Measurements from ENCODE around the gene TMEM95. TPM values are rescaled to one million over a fixed set of nuclear protein-coding genes. Genes with fewer than 3 reads are reported as not detected.
A peak's percentile ranks its signal among the peaks of the same experiment; 100 is the strongest.

The TMEM95 gene
- total and polyA plus RNA-seq, 2 of the 8 experiments (the other 6 are each of a cell fraction or from before 2014, with no cell fraction given): not detected

- Histone ChIP-seq H3K79me2 (ENCODE audit: control insufficient read depth in 1 of 2, insufficient read depth in 2 of 2, low read length in 2 of 2) (peaks cover 0 to 12% of the 10 kb centered on the region in 2 experiments; a peak in 2 of 4 replicates), H3K9me3 (ENCODE audit: insufficient read depth in 2 of 2, low read depth in 1 of 2, low read length in 1 of 2) (no peaks in the 10 kb centered on the region), H3K9ac (replicated peaks in 1 of 4; ENCODE audit: extremely low read depth in 1 of 4, low read depth in 3 of 4, low read length in 3 of 4) (peak overlapping the region in 1 of 4 experiments; percentile 36; a peak in 2 of 7 replicates), H3K4me3 (ENCODE audit: extremely low read depth in 1 of 4, insufficient read depth in 2 of 4, low read depth in 3 of 4, low read length in 4 of 4) (no peak overlapping the region), H2AFZ (ENCODE audit: low read length) (no peak overlapping the region), H4K91ac (replicated peaks; ENCODE audit: insufficient read length, low read length) (peak overlapping the region; percentile 57), H3K4me2 (ENCODE audit: insufficient read depth in 1 of 2, low read depth in 2 of 2, low read length in 2 of 2) (no peak overlapping the region), H3K4me1 (replicated peaks in 1 of 4; ENCODE audit: control insufficient read depth in 3 of 4, insufficient read depth in 4 of 4, low read length in 3 of 4) (peaks cover 3 to 27% (median 16%) of the 10 kb centered on the region in 4 experiments), H3K18ac (ENCODE audit: extremely low read depth, low read length) (no peak overlapping the region), H3K36me3 (ENCODE audit: control insufficient read depth in 2 of 4, insufficient read depth in 4 of 4, low read length in 3 of 4) (no peaks in the 10 kb centered on the region), H3K23ac (ENCODE audit: insufficient read length) (no peak overlapping the region), H2BK5ac (ENCODE audit: low read depth, low read length) (no peak overlapping the region; the same call in 1 of the 2 replicates), H3K23me2 (ENCODE audit: low read depth, low read length) (peaks cover 8% of the 10 kb centered on the region), H3K56ac (replicated peaks; ENCODE audit: insufficient read length, low read depth, low read length) (no peak overlapping the region), H3K14ac (ENCODE audit: insufficient read length) (no peak overlapping the region), H2AK5ac (ENCODE audit: low read depth, low read length) (no peak overlapping the region), H2BK120ac (replicated peaks; ENCODE audit: low read depth, low read length) (no peak overlapping the region), H2BK20ac (ENCODE audit: low read length) (no peak overlapping the region), H3K4ac (replicated peaks; ENCODE audit: insufficient read length, low read depth, low read length) (no peak overlapping the region), H3K27me3 (replicated peaks in 1 of 4; ENCODE audit: control insufficient read depth in 3 of 4, extremely low read depth in 1 of 4, insufficient read depth in 3 of 4, low read length in 3 of 4) (no peaks in the 10 kb centered on the region), H2BK12ac (ENCODE audit: low read depth, low read length) (peak overlapping the region; percentile 71; the same call in 1 of the 2 replicates), H4K20me1 (replicated peaks in 1 of 2; ENCODE audit: control insufficient read depth in 1 of 2, insufficient read depth in 2 of 2, low read length in 2 of 2) (no peaks in the 10 kb centered on the region), H2BK15ac (ENCODE audit: low read length) (no peak overlapping the region), H4K5ac (ENCODE audit: insufficient read length, low read depth, low read length) (no peak overlapping the region), H4K8ac (ENCODE audit: extremely low read depth, insufficient read depth, low read length) (no peak overlapping the region), H3K79me1 (ENCODE audit: low read depth, low read length) (no peaks in the 10 kb centered on the region; the same call in 1 of the 2 replicates), H3K27ac (ENCODE audit: low read depth, low read length) (no peak overlapping the region)
- 73% methylated on average over 7 of the region's 7 CpGs; no CpG with 5 or more reads in 1 of the 2 experiments for WGBS, 2 experiments (ENCODE audit: extremely low coverage in 1 of 2, insufficient coverage in 1 of 2, insufficient read length in 1 of 2, insufficient replicate concordance in 2 of 2, low coverage in 1 of 2, low lambda C conversion rate in 2 of 2, missing lambda C conversion rate in 1 of 2)
- ChIA-PET POLR2A (ENCODE audit: partially characterized antibody) (interaction anchor here (1.2 to 13.4 kb wide), 4 partner anchors 15 to 257 kb away, joined by 3 to 223 read pairs (median 4); partner anchors contain the start of gene GPS2), CTCF (ENCODE audit: partially characterized antibody) (interaction anchor here (0.8 to 9.3 kb wide), 3 partner anchors 13 to 200 kb away, joined by 3 to 167 read pairs (median 82); no protein-coding TSS in a partner anchor)
- TF ChIP-seq EZH2 (IDR thresholded peaks at IDR 0.05; ENCODE audit: low read depth, low read length, severe bottlenecking) (no peak), NRF1 (IDR thresholded peaks at IDR 0.05; ENCODE audit: low read depth, low read length) (no peak), SP1 (IDR thresholded peaks at IDR 0.05; ENCODE audit: low read depth, low read length) (no peak), TBP (IDR thresholded peaks at IDR 0.05; ENCODE audit: low read depth, low read length) (no peak), KDM4A (IDR thresholded peaks at IDR 0.05; ENCODE audit: low read depth, low read length, severe bottlenecking) (no peak), JUND (IDR thresholded peaks at IDR 0.05; ENCODE audit: low read length) (no peak), EGR1 (IDR thresholded peaks at IDR 0.05; ENCODE audit: borderline replicate concordance, low read depth, low read length) (no peak), CEBPB (IDR thresholded peaks at IDR 0.05; ENCODE audit: low read depth, low read length) (no peak), BACH1 (IDR thresholded peaks at IDR 0.05; ENCODE audit: low read length) (no peak), POLR2AphosphoS5 (IDR thresholded peaks at IDR 0.05; ENCODE audit: low read depth, low read length) (no peak), TCF12 (IDR thresholded peaks at IDR 0.05; ENCODE audit: low read depth, low read length) (no peak)
- DNase-seq (ENCODE audit: low read depth in 1 of 2, low spot score in 2 of 2) (no peak), FAIRE-seq (no peak)
Measured at GRCh38 chr17:7332111-7332510, 22.8 kb upstream of the TMEM95 start.

All from H1 (cell line).